Liver (tissue), 9 donors: ENCODE measurements around the gene MTHFD1L. TPM values are rescaled to one million over a fixed set of nuclear protein-coding genes. Genes with fewer than 3 reads are reported as not detected.

Experiments used
- DNase-seq: peaks from one replicate; pipeline ENCODE4 v3.0.0-alpha.2; 2017; ENCODE audit warnings: low spot score
- H3K27ac ChIP-seq, 2 donors: one replicate each; pipeline ENCODE4 v1.7.0; 2013; ENCODE audit warnings: inconsistent platforms in 2 of 2, low read length in 2 of 2, control low read depth in 1 of 2, low read depth in 1 of 2, mild to moderate bottlenecking in 1 of 2
- H3K27me3 ChIP-seq, 4 donors: one replicate each; pipeline versions ENCODE4 v1.6.1 to v1.7.0; 2013; ENCODE audit warnings: low read length in 3 of 4, inconsistent platforms in 1 of 4, mild to moderate bottlenecking in 1 of 4, moderate library complexity in 1 of 4; ENCODE audit not compliant: control insufficient read depth in 4 of 4, insufficient read depth in 4 of 4
- H3K36me3 ChIP-seq, 4 donors: one replicate each; pipeline versions ENCODE4 v1.6.1 to v1.7.0; 2013; ENCODE audit warnings: low read length in 3 of 4, mild to moderate bottlenecking in 3 of 4, low read depth in 1 of 4, moderate library complexity in 1 of 4; ENCODE audit not compliant: control insufficient read depth in 4 of 4, insufficient read depth in 3 of 4
- H3K4me1 ChIP-seq, 4 donors: one replicate each; pipeline versions ENCODE4 v1.6.1 to v1.7.0; 2013; ENCODE audit warnings: low read length in 3 of 4, mild to moderate bottlenecking in 3 of 4, moderate library complexity in 1 of 4; ENCODE audit not compliant: control insufficient read depth in 4 of 4, insufficient read depth in 4 of 4
- H3K4me3 ChIP-seq, 3 donors: one replicate each; pipeline versions ENCODE4 v1.6.1 to v1.7.0; 2013; ENCODE audit warnings: low read length in 3 of 3, control low read depth in 1 of 3, low read depth in 1 of 3, mild to moderate bottlenecking in 1 of 3
- H3K9ac ChIP-seq, 2 donors: one replicate each; pipeline ENCODE4 v1.7.0; 2013; ENCODE audit warnings: low read length in 2 of 2, mild to moderate bottlenecking in 2 of 2, moderate library complexity in 2 of 2, control low read depth in 1 of 2, low read depth in 1 of 2
- H3K9me3 ChIP-seq, 4 donors: one replicate each; pipeline versions ENCODE4 v1.6.1 to v1.7.0; 2013; ENCODE audit warnings: low read length in 3 of 4; ENCODE audit not compliant: control insufficient read depth in 4 of 4
- CTCF ChIP-seq: fragments of 150-350 bp; IDR thresholded peaks from 2 replicates; pipeline ENCODE4 v1.5.1; 2017; ENCODE audit warnings: improper control_type of control experiment, low read depth, low read length; ENCODE audit not compliant: missing input control
- FOXA1 ChIP-seq: IDR thresholded peaks from 2 replicates; pipeline ENCODE4 v1.6.1; 2016; ENCODE audit warnings: antibody characterized with exemption
- FOXA2 ChIP-seq: IDR thresholded peaks from 2 replicates; pipeline ENCODE4 v1.6.1; 2016; ENCODE audit warnings: antibody characterized with exemption
- HNF4A ChIP-seq, 2 donors: conservative IDR thresholded peaks; 2 replicates each; pipeline ENCODE4 v1.6.1; 2016; ENCODE audit warnings: antibody characterized with exemption in 2 of 2, mild to moderate bottlenecking in 2 of 2
- HNF4G ChIP-seq: IDR thresholded peaks from 2 replicates; pipeline ENCODE4 v1.6.1; 2016; ENCODE audit warnings: antibody characterized with exemption
- NR2F2 ChIP-seq: IDR thresholded peaks from 2 replicates; pipeline ENCODE4 v1.6.1; 2016; ENCODE audit warnings: antibody characterized with exemption
- REST ChIP-seq: IDR thresholded peaks from 2 replicates; pipeline ENCODE4 v1.6.1; 2016; ENCODE audit warnings: antibody characterized with exemption, mild to moderate bottlenecking
- SP1 ChIP-seq: IDR thresholded peaks from 2 replicates; pipeline ENCODE4 v1.6.1; 2018; ENCODE audit warnings: antibody characterized with exemption, mild to moderate bottlenecking
- TAF1 ChIP-seq: conservative IDR thresholded peaks from 2 replicates; pipeline ENCODE4 v1.6.1; 2016; ENCODE audit warnings: antibody characterized with exemption, mild to moderate bottlenecking
- WGBS: extraction: QIAGEN DNeasy Blood & Tissue Kit; methylation state at CpG from one replicate; pipeline ENCODE4 v1.1.7; 2013; 5-methylcytosine and 5-hydroxymethylcytosine counted together
- polyA plus RNA-seq, 2 donors: library from polyadenylated mRNA; stranded (reverse) in 1 of 2; unstranded in 1 of 2; fragments of 200-250 nt in 1 of 2; fragments of >200 nt in 1 of 2; fragmentation: Nextera tagmentation in 1 of 2; extraction: Ambion mirVana in 1 of 2; gene quantifications; one replicate each; pipeline versions ENCODE4 v1.2.1 to v1.2.3, GENCODE V29; 2013 to 2015
- total RNA-seq, 2 donors: library from RNA; depleted of rRNA; stranded (reverse); fragments of >200 nt; gene quantifications; one replicate each; pipeline ENCODE4 v1.2.3, GENCODE V29; 2014
- donor health status: healthy.
- donor health status: healthy.
- donor health status: healthy.
- donor health status: healthy.
- donor health status: healthy.

Gene MTHFD1L
- total and polyA plus RNA-seq, 4 donors: 2.0 to 7.7 (median 2.8) TPM

GRCh38 chr6:150897400-150897943 lies 32.0 kb downstream of the MTHFD1L start (continued):
- TF ChIP-seq SP1: no peak
- no peak for TF ChIP-seq HNF4G

- DNase-seq: no peak
- H3K27me3 ChIP-seq: no peaks in the 10 kb centered on the region
- H3K36me3 ChIP-seq: no peaks in the 10 kb centered on the region
- no peaks in the 10 kb centered on the region for H3K9me3 ChIP-seq
- 78% methylated on average over 11 of the region's 11 CpGs for WGBS
- no peak overlapping the region for H3K27ac ChIP-seq
- TF ChIP-seq TAF1 (no peak), FOXA2 (no peak), CTCF (no peak), REST (no peak), HNF4G (no peak)
- H3K4me1 ChIP-seq: peaks cover 0 to 5% (median 2%) of the 10 kb centered on the region in 4 donors
- no peak overlapping the region for H3K9ac ChIP-seq
- H3K4me3 ChIP-seq: no peak overlapping the region
These were observed 33.1 kb downstream of the MTHFD1L start for GRCh38 chr6:150898399-150899170.

- no peak for DNase-seq
- Histone ChIP-seq H3K9ac (no peak overlapping the region), H3K27me3 (no peaks in the 10 kb centered on the region), H3K4me3 (no peak overlapping the region), H3K4me1 (peaks cover 0 to 5% (median 2%) of the 10 kb centered on the region in 4 donors), H3K9me3 (no peaks in the 10 kb centered on the region), H3K27ac (no peak overlapping the region), H3K36me3 (no peaks in the 10 kb centered on the region)
- no peak for TF ChIP-seq HNF4A (conservative IDR thresholded peaks at IDR 0.05)
- no peak for TF ChIP-seq NR2F2
- TF ChIP-seq CTCF: no peak
- TF ChIP-seq FOXA1: no peak
- WGBS: 93% methylated on average over 2 of the region's 2 CpGs
These were observed 33.7 kb downstream of the MTHFD1L start for GRCh38 chr6:150899231-150899630.
